GM21367 (cell line): ENCODE data around the gene SLC25A45.

Experiments used
- ATAC-seq: cut with Tn5 transposase; IDR thresholded peaks from one replicate; pipeline ENCODE4 v1.9.1; 2021; ENCODE audit not compliant: unreplicated experiment

The SLC25A45 gene

DNA sequence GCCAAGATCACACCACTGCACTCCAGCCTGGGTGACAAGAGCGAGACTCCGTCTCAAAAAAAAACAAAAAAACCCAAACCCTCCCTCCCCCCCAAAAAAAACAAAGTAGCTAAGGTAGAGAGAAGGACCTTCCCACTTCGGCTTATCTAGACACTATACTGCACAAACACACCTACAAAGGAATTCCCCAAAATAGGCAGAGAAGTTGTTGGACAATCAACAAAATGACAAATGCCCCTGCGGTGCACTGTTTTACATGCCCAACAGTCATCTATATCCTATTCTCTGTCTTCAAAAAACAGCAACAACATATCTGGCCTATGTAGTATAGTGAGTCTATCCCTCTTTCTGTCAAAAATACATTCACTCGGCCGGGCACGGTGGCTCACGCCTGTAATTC, 55.4 kb downstream of the SLC25A45 start:
- no peak for ATAC-seq

DNA sequence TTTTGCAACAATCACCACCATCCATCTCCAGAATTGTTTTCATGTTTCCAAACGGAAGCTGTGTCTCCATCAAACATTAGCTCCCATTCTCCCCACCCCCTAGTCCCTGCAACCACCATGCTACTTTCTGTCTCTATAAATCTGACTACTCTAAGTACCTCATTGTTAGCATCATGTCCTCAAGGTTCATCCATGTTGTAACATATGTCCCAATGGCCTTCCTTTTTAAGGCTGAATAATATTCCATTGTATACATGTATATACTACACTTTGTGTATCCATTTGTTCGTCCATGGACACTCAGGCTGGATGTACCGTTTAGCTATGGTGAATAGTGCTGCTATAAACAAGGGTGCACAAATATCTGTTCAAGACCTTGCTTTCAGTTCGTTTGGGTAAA, 57.0 kb downstream of the SLC25A45 start:
- no peak for ATAC-seq
